Measurements from ENCODE around the gene TOP1. TPM values are rescaled to one million over a fixed set of nuclear protein-coding genes. Genes with fewer than 3 reads are reported as not detected.

The TOP1 gene
- total RNA-seq, 4 donors from 2014 or later: 9.4 to 13.6 (median 12.2) TPM

Small RNAs within 50 kb of the gene (microRNA-seq; reads per million reads assigned to microRNA genes)
- 0 reads per million in 2 donors for gene MIR6871 (ENCODE audit: borderline replicate concordance in 2 of 2)

Other genes starting within 250 kb of the TOP1 start
- 10 to 100 TPM; 19.9 to 58.0 (median 35.0) TPM for gene PLCG1, start 108.7 kb downstream of the TOP1 start, total RNA-seq